Measurements from ENCODE around the gene LDLRAD4. TPM values are rescaled to one million over a fixed set of nuclear protein-coding genes. Genes with fewer than 3 reads are reported as not detected.
"Not testable (repeated sequence)": the region's sequence is repeated elsewhere in the genome, so short reads cannot be mapped to it uniquely, and the experiment has no call there.

LDLRAD4 gene
- total RNA-seq, 3 donors from 2014 or later, result 17.5 to 20.4 (median 18.3) TPM

DNA sequence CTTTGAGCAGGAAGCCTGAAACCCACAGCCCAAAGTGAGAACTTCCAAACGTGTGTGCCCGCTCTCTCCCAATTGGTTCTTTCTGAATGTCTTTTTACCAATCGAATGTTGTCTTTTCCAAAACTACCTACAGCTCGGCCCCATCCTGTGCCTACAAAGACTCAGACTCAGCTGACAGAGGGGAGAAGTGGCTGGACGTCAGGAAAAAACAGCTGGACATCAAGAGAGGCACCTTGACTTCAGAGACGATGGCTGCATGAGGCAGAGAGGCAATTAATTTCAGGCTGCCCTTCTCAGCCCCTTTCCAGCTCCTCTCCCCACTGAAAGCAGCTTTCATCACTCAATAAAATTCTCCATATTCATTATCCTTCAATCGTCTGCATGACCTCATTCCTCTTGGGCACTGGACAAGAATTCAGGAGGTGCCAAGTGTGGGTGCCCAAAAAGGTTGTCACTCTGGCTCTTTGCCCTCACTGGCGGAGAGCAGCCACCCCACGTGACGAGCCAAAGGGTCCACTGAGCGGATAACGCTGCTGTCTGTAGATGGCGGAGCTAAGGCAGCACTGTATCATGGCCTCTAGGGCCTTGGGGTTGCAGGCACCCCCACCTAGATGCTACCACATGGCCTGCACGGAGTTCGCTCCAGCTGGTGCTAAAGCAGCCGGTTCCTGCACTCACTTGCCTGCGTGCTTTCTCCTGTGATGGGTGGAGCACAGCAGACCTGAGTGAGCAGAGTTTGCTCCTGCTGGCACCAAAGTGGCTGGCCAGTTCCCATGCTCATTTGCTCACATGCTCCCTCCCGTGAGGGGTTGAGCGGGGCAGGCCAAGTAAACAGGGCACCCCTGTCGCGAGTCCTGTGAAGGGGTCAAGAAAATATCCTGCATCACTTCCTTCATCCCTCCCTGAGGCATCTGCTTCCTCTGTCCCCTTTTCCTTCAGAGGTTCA lies 469.9 kb downstream of the LDLRAD4 start:
- ATAC-seq, result no peak
- H3K27me3 Mint-ChIP-seq (ENCODE audit: low read depth), result no peaks in the 10 kb centered on the region
- DNase-seq, result no peak
- H3K36me3 Mint-ChIP-seq (ENCODE audit: insufficient read depth), result peaks cover 16% of the 10 kb centered on the region
- peaks cover 9% of the 10 kb centered on the region for H3K9me3 Mint-ChIP-seq
- peaks cover 18% of the 10 kb centered on the region for H3K4me1 Mint-ChIP-seq (ENCODE audit: low read depth)
- H3K4me3 Mint-ChIP-seq, result no peak overlapping the region

- not testable (repeated sequence) for H3K4me3 Mint-ChIP-seq, ATAC-seq
- peaks cover 12% of the 10 kb centered on the region for H3K36me3 Mint-ChIP-seq (ENCODE audit: insufficient read depth)
Measured at GRCh38 chr18:13690060-13690459, 471.5 kb downstream of the LDLRAD4 start.

DNA sequence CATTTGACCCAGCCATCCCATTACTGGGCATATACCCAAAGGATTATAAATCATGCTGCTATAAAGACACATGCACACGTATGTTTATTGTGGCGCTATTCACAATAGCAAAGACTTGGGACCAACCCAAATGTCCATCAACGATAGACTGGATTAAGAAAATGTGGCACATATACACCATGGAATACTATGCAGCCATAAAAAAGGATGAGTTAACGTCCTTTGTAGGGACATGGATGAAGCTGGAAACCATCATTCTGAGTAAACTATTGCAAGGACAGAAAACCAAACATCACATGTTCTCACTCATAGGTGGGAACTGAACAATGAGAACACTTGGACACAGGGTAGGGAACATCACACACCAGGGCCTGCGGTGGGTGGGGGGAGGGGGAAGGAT lies 476.8 kb downstream of the LDLRAD4 start:
- H3K4me1 Mint-ChIP-seq (ENCODE audit: low read depth), result peaks cover 12% of the 10 kb centered on the region
- not testable (repeated sequence) for H3K4me3 Mint-ChIP-seq; H3K27me3 Mint-ChIP-seq (ENCODE audit: low read depth)

More at GRCh38 chr18:13690060-13690459, 471.5 kb downstream of the LDLRAD4 start:
- not testable (repeated sequence) for H3K9me3 Mint-ChIP-seq; DNase-seq; H3K27me3 Mint-ChIP-seq (ENCODE audit: low read depth)
- H3K4me1 Mint-ChIP-seq (ENCODE audit: low read depth), result peaks cover 20% of the 10 kb centered on the region

DNA sequence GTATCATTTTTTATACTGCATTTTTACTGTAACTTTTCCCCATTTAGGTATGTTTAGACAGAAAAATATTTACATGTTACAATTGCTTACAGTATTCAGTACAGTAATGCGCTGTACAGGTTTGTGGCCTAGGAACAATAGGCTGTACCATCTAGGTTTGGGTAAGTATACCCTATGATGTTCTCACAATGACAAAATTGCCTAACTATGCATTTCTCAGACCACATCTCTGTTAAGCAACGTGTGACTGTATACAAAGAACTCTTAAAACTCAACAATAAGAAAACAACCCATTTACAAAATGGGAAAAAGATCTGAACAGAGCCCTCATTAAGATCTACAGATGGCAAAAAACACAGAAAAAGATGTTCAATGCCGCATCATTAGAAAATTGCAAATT lies 478.4 kb downstream of the LDLRAD4 start:
- peaks cover 13% of the 10 kb centered on the region for H3K36me3 Mint-ChIP-seq (ENCODE audit: insufficient read depth)
- H3K27me3 Mint-ChIP-seq (ENCODE audit: low read depth), result no peaks in the 10 kb centered on the region
- peaks cover 12% of the 10 kb centered on the region for H3K9me3 Mint-ChIP-seq
- H3K4me1 Mint-ChIP-seq (ENCODE audit: low read depth), result peaks cover 11% of the 10 kb centered on the region
- no peak for DNase-seq
- ATAC-seq, result no peak
- H3K4me3 Mint-ChIP-seq, result no peak overlapping the region

More for the DNA sequence above, 476.8 kb downstream of the LDLRAD4 start:
- H3K9me3 Mint-ChIP-seq, result peaks cover 12% of the 10 kb centered on the region
- DNase-seq, ATAC-seq: not testable (repeated sequence)
- peaks cover 11% of the 10 kb centered on the region for H3K36me3 Mint-ChIP-seq (ENCODE audit: insufficient read depth)

- Mint-ChIP-seq H3K9me3 (peaks cover 22% of the 10 kb centered on the region), H3K27me3 (ENCODE audit: low read depth) (no peaks in the 10 kb centered on the region), H3K4me3 (no peak overlapping the region), H3K4me1 (ENCODE audit: low read depth) (peaks cover 6% of the 10 kb centered on the region), H3K36me3 (ENCODE audit: insufficient read depth) (peaks cover 21% of the 10 kb centered on the region)
- no peak for ATAC-seq
- DNase-seq, result no peak
Measured at GRCh38 chr18:13700153-13700552, 481.6 kb downstream of the LDLRAD4 start.

Other genes with a start within 250 kb of the LDLRAD4 start
- 10 to 100 TPM; 13.1 to 14.7 (median 14.6) TPM for gene CEP192, start 227.4 kb upstream of the LDLRAD4 start, total RNA-seq